Duodenal mucosa (tissue), 2 donors: Measurements from ENCODE around the gene DNAH2.

Source experiments
- H3K27ac ChIP-seq: one replicate; pipeline ENCODE4 v1.7.0; 2013; ENCODE audit warnings: low read depth, low read length
- H3K27me3 ChIP-seq, 2 donors: one replicate each; pipeline ENCODE4 v1.7.0; 2013; ENCODE audit warnings: low read length in 2 of 2, control low read depth in 1 of 2; ENCODE audit not compliant: insufficient read depth in 2 of 2, control insufficient read depth in 1 of 2
- H3K36me3 ChIP-seq, 2 donors: one replicate each; pipeline ENCODE4 v1.7.0; 2013; ENCODE audit warnings: low read length in 2 of 2, control low read depth in 1 of 2; ENCODE audit not compliant: insufficient read depth in 2 of 2, control insufficient read depth in 1 of 2
- H3K4me1 ChIP-seq, 2 donors: one replicate each; pipeline ENCODE4 v1.7.0; 2013; ENCODE audit warnings: low read length in 2 of 2, control low read depth in 1 of 2; ENCODE audit not compliant: insufficient read depth in 2 of 2, control insufficient read depth in 1 of 2
- H3K4me3 ChIP-seq, 2 donors: one replicate each; pipeline ENCODE4 v1.7.0; 2013; ENCODE audit warnings: low read length in 2 of 2, low read depth in 1 of 2
- H3K9ac ChIP-seq, 2 donors: one replicate each; pipeline ENCODE4 v1.7.0; 2013; ENCODE audit warnings: low read length in 2 of 2, low read depth in 1 of 2
- H3K9me3 ChIP-seq, 2 donors: one replicate each; pipeline ENCODE4 v1.7.0; 2013; ENCODE audit warnings: low read length in 2 of 2, control low read depth in 1 of 2; ENCODE audit not compliant: control insufficient read depth in 1 of 2

Gene DNAH2

GRCh38 chr17:7748076-7748775 is 30.7 kb downstream of the DNAH2 start:
- Histone ChIP-seq H3K4me3 (no peak overlapping the region), H3K27ac (no peak overlapping the region), H3K27me3 (peaks cover 0 to 7% of the 10 kb centered on the region in 2 donors), H3K9me3 (no peaks in the 10 kb centered on the region), H3K36me3 (no peaks in the 10 kb centered on the region), H3K9ac (no peak overlapping the region), H3K4me1 (no peaks in the 10 kb centered on the region)

GRCh38 chr17:7750321-7750821 is 32.8 kb downstream of the DNAH2 start:
- Histone ChIP-seq H3K4me3 (no peak overlapping the region), H3K4me1 (no peaks in the 10 kb centered on the region), H3K9ac (no peak overlapping the region), H3K27ac (no peak overlapping the region), H3K36me3 (no peaks in the 10 kb centered on the region), H3K9me3 (no peaks in the 10 kb centered on the region), H3K27me3 (peaks cover 0 to 4% of the 10 kb centered on the region in 2 donors)

- H3K27ac ChIP-seq: no peak overlapping the region
- H3K9ac ChIP-seq: no peak overlapping the region
- H3K9me3 ChIP-seq: no peaks in the 10 kb centered on the region
- no peak overlapping the region for H3K4me3 ChIP-seq
- H3K4me1 ChIP-seq: no peaks in the 10 kb centered on the region
- peaks cover 0 to 4% of the 10 kb centered on the region in 2 donors for H3K27me3 ChIP-seq
- H3K36me3 ChIP-seq: no peaks in the 10 kb centered on the region
Observed at GRCh38 chr17:7754656-7755055, 37.1 kb downstream of the DNAH2 start.

- H3K4me3 ChIP-seq: no peak overlapping the region
- no peaks in the 10 kb centered on the region for H3K36me3 ChIP-seq
- H3K4me1 ChIP-seq: no peaks in the 10 kb centered on the region
- peaks cover 0 to 4% of the 10 kb centered on the region in 2 donors for H3K27me3 ChIP-seq
- H3K27ac ChIP-seq: no peak overlapping the region
- H3K9me3 ChIP-seq: no peaks in the 10 kb centered on the region
- no peak overlapping the region for H3K9ac ChIP-seq
Observed at GRCh38 chr17:7755095-7755890, 37.7 kb downstream of the DNAH2 start.

- peaks cover 0 to 4% of the 10 kb centered on the region in 2 donors for H3K27me3 ChIP-seq
- H3K9ac ChIP-seq: no peak overlapping the region
- no peak overlapping the region for H3K4me3 ChIP-seq
- H3K9me3 ChIP-seq: no peaks in the 10 kb centered on the region
- H3K4me1 ChIP-seq: no peaks in the 10 kb centered on the region
- no peak overlapping the region for H3K27ac ChIP-seq
- no peaks in the 10 kb centered on the region for H3K36me3 ChIP-seq
Observed at GRCh38 chr17:7756968-7757367, 39.4 kb downstream of the DNAH2 start.

- Histone ChIP-seq H3K9ac (no peak overlapping the region), H3K4me3 (no peak overlapping the region), H3K4me1 (no peaks in the 10 kb centered on the region), H3K27ac (no peak overlapping the region), H3K9me3 (no peaks in the 10 kb centered on the region), H3K36me3 (no peaks in the 10 kb centered on the region), H3K27me3 (peaks cover 0 to 3% of the 10 kb centered on the region in 2 donors)
Observed at GRCh38 chr17:7763919-7764318, 46.4 kb downstream of the DNAH2 start.

GRCh38 chr17:7767004-7767403 is 49.5 kb downstream of the DNAH2 start:
- Histone ChIP-seq H3K27ac (no peak overlapping the region), H3K36me3 (no peaks in the 10 kb centered on the region), H3K27me3 (peaks cover 4 to 5% of the 10 kb centered on the region in 2 donors), H3K9me3 (no peaks in the 10 kb centered on the region), H3K9ac (no peak overlapping the region), H3K4me3 (no peak overlapping the region), H3K4me1 (no peaks in the 10 kb centered on the region)

- no peaks in the 10 kb centered on the region for H3K9me3 ChIP-seq
- H3K36me3 ChIP-seq: no peaks in the 10 kb centered on the region
- H3K9ac ChIP-seq: no peak overlapping the region
- peaks cover 4 to 5% of the 10 kb centered on the region in 2 donors for H3K27me3 ChIP-seq
- H3K27ac ChIP-seq: no peak overlapping the region
- no peak overlapping the region for H3K4me3 ChIP-seq
- no peaks in the 10 kb centered on the region for H3K4me1 ChIP-seq
Observed at GRCh38 chr17:7767405-7768021, 50.0 kb downstream of the DNAH2 start.

- Histone ChIP-seq H3K36me3 (no peaks in the 10 kb centered on the region), H3K27ac (no peak overlapping the region), H3K9ac (no peak overlapping the region), H3K27me3 (peaks cover 8 to 11% of the 10 kb centered on the region in 2 donors), H3K4me1 (no peaks in the 10 kb centered on the region), H3K9me3 (no peaks in the 10 kb centered on the region), H3K4me3 (no peak overlapping the region)
Observed at GRCh38 chr17:7769854-7770253, 52.3 kb downstream of the DNAH2 start.

- Histone ChIP-seq H3K36me3 (no peaks in the 10 kb centered on the region), H3K27ac (no peak overlapping the region), H3K27me3 (peaks cover 8 to 11% of the 10 kb centered on the region in 2 donors), H3K9ac (no peak overlapping the region), H3K4me3 (no peak overlapping the region), H3K9me3 (no peaks in the 10 kb centered on the region), H3K4me1 (no peaks in the 10 kb centered on the region)
Observed at GRCh38 chr17:7774055-7774521, 56.5 kb downstream of the DNAH2 start.
